GM21576 (cell line): Measurements from ENCODE around the gene FBXL17.

Experiments used
- ATAC-seq: cut with Tn5 transposase; IDR thresholded peaks from one replicate; pipeline ENCODE4 v1.9.1; 2021; ENCODE audit warnings: mild to moderate bottlenecking, moderate library complexity; ENCODE audit not compliant: unreplicated experiment

FBXL17 gene

DNA sequence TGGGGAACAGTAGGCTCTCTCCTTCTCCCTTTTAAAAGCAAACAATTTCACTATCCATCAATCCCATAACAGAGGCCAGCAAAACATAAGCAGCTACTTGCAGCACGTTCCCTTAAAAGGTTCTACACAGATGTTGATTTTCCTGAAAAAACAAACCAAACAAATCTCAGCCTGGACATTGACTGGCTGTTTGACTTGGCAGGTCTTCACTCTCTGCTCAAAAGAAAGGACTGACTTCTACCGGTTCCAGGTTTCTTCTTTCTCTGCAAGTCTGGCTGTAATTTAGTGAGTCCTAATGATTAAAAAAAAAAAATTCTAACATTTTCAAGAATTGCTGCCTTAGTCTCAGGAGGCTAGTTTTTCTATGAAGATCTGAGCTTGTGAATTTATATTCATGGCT, 508.0 kb downstream of the FBXL17 start:
- no peak for ATAC-seq

DNA sequence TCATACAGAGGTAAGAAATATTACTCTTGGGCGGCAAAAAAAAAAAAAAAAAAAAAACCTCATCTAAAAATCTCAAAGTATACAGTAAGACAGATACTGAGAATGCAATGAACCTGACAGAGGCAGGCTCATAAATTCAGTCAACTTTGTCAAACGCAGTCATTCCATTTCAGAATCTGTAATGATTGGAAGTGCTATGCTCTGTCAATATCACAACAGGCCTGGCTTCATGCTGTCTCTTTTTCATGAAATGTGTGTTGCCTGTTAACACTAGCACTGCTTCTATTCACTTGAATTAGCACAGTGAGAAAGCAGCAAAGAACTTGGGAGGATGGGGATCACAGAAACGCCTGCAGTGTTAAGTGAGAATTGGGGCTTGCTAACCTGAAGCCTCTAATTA, 510.9 kb downstream of the FBXL17 start:
- no peak for ATAC-seq

DNA sequence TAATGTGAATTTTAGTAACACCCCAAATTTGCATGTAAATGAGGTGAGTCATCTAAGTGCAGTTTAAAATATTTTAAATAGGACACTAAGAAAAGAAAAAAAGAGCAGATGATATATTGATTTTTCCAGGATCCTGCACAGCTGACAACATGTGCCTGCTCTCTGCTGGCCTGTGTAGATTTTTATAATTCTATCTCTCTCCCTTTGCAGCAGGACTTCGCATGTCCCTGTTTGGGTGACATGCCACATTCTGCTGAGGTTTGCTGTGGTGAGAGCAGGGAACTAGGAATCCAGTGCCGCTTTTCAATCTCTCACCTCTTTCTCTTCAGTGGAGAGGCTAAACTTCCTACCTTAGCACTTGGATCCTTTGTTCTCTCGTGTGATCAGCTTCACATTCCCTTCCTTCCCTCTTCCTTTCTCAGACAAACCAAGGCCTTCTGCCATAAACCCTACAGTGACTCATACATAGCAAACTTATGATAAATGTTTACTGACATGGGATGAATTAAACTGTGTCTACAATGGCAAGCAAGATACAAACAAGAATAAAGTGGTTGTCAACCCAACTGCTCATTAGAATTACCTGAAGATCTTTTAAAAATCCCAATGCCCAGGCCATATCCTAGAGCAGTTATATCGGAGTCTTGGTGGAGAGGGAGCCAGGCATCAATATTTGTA, 512.3 kb downstream of the FBXL17 start:
- ATAC-seq, result no peak

DNA sequence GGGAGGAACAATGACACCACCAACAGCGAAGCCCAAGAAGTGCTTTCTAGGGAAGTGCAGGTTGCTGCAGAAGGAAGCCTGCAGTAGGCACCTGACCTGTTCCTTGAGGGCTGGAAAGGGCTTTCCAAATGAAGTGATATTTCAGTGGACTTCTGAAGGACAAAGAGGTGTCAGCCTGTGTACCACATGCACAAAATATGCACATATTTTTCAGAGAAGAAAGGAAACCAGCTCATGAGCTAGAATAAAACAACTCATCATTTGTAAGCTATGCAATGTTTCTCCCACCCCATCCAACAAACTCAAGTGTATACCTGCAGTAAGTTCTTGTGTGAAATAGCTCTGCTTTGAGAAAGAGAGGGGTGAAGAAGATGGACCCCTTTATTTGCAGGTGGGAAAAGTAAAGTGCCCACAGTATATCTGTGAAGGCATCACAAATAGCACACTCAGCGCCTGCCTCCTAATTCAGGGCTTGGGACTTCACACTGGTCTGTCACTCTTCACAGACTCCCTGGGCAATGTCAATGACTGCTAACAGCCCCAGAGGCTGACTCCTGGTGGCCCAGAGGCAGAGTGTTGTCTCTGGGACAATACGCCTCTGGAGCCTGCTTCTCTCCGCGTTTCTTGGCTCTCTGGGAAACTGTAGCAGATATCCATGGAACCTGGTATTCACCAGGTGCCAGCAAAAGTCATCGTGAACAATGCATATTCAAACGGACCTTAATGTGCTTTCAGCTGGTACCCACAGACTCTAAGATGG, 513.1 kb downstream of the FBXL17 start:
- no peak for ATAC-seq

DNA sequence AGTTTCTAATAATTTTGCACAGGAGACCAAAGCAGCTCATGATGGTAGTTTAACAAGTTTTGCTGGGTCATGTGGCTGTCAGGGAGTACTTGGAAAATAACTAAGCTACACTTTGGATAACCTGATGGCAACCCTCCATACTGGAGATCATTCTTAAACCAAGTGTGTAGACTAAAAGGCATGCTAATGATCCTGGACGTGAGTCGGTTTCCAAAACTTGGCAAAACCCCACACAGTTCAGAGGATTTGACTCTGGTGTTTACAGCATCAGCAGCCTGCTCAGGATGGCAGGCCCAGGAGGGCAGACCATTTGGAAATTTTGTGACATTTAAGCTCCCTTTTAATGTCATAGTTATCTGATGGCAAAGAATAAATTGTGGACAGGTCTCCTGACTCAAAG, 514.6 kb downstream of the FBXL17 start:
- no peak for ATAC-seq

DNA sequence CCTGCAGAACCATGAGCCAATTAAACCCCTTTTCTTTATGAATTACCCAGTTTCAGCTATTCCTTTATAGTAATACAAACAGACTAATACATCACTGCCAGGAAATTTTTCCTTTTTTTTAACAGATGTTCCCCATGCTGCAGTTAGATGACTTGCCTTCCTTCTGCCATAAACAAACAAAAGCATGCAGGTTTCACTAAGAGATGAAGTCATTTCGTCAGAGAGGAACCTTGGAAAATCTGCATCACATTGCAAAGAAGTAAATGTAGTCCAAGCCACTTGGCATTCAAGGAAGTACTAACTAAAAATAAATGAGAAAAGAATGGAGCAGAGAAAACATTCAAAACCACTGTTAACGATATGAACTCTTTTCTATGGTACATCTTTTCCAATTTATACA, 517.1 kb downstream of the FBXL17 start:
- no peak for ATAC-seq

DNA sequence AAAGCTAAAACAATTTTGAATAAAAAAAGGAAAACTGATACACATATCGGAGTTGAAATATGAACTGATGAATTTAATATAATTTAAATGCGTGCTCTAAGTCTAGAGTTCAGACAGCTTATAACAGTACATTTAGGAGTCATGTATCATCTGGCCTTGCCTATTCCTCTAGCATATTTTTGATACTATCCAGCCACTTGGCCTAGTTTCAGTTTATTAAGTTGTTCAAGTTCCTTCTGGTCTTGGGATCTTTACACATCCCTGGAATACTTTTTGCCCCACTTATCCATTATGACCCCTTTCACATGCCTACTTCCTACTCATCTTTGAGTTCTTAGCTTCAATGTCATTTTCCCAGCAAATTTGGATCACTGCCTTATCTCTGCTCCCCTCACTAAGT, 518.8 kb downstream of the FBXL17 start:
- no peak for ATAC-seq

DNA sequence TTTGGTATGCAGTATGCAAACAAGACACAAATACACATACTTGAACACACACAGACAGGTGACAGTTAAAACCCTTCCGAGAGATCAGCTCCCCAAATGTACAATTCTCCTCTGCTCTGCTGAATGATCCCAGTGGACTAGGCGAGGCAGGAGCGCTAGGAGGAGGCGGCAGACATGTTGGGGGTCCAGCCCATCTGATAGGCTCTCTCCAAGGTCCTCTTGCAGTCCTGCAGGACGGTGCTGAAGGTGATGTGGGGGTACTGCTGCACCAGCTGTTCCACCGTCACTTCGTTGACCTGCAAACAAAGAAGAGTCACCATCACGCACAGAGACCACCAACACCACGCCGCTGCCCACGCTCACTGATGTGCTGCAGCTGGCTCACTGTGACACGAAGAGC, 520.3 kb downstream of the FBXL17 start:
- no peak for ATAC-seq

DNA sequence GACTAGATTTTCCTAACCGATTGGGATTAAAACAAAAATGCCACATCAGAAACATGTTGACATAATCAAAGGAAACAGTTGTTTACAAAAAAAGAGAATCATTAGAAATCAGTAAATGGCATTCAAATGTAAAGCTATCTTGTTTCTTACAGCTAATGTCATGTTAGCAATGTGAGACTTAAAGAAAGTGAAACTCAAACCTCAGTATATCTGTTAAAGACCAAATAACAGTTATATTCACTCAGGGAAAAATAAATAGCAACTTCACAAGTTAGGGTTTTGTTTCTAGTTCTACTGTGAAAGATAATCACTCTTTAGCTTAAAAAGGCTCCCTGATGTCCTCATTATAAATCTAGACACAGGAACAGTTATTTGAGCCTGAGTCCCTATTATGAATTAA, 521.9 kb downstream of the FBXL17 start:
- no peak for ATAC-seq

DNA sequence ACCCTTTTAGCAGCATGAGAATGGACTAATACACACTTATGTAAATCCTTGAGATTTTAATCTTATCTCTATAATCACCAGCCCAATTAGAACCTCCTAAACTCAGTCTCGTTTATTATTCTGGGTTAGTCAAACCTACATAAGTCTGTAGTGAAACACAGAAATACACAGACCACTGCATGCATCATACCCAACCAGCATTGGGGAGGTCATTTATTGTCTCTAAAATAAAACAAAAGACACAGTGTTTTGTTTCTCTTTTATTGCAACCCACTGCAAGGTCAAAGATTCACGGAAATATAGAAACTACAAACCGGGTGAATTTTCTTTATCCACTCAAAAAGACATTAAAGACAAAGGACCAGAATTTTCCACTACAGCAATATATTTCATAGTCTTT, 523.1 kb downstream of the FBXL17 start:
- no peak for ATAC-seq

DNA sequence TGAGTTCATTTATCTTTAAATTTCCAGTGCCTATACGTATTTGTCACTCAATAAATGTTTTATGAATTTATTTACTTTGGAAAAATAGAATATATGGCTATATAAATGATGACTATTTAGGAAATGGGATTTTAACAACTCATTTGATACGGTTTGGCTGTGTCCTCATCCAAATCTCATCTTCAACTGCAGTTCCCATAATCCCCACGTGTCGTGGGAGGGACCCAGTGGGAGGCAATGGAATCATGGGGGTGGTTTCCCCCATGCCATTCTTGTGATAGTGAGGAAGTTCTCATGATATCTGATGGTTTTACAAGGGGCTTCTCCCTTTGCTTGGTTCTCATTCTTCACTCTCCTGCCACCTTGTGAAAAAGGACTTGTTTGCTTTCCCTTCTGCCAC, 523.6 kb downstream of the FBXL17 start:
- ATAC-seq, result no peak

DNA sequence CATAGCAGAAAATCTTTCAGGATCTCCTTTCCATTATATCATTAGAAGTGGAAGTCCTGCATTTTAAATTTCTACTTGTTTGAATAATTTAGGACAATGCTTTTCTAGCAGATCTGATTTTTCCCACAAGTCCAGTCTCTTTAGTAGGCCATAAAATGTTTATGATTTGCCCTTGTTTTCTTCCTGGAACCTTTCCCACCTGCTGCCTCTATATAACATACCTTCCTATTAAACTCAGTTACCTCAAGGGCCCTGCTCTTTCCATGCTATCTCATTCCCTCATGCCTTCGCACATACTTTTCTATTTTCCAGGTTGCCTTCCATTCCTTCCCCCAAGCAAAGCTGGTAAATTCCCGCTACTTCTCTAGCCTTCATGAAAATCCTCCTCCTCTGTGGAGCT, 524.1 kb downstream of the FBXL17 start:
- no peak for ATAC-seq

DNA sequence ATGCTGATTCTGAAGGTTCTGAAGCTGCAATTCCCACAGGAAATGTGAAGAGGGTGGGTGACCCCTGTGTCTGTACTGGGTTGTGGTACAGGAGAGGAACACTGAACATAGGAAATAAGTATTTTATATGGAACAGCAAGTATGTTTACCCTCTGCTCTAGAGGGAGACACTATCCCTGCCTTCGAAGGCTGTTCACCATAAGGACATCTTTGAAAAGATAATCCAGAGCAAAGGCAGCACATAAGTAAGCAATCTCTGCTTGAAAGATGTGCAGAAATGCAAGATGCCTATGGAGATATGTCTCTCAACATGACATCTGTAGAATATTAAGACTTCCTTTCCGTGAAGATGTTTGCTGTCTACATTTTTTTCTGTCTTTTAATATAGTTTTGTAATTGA, 526.7 kb downstream of the FBXL17 start:
- ATAC-seq, result no peak

DNA sequence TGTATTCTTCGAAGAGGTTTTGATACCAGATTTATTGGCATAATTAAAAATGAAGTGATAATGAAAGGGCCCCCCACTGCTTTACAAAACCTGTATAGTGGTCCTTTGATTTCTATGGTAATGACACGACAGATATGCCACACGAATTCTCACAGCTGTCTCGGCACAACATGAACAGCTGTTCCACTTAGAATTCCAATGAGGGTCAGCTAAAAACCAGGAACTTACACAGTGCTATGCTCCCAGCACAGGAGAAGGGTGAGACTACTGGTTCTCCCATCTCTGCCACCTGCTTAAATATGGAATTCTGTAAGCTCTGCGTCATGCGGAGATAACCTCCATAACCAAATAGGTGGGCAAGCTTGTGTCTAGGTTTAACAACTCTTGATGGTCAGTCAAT, 528.2 kb downstream of the FBXL17 start:
- no peak for ATAC-seq

DNA sequence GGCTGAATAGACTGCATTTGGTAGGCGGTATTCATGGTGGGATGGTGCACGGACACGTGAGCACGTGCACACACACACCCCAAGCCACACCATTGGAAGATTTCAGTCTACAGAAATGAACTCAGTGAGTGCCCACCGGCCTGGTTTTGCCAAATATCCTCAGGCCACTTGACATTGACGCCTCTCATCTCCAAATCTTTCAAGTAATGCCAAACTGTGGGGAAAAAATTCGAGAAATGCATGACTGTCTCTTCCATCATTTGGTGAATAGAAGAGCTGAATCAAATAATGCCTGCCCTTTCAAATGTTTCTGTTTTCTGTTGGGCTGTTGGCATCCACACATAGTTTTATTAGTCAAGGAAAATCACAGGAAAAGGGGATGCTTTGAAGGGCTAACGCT, 528.9 kb downstream of the FBXL17 start:
- ATAC-seq, result no peak

DNA sequence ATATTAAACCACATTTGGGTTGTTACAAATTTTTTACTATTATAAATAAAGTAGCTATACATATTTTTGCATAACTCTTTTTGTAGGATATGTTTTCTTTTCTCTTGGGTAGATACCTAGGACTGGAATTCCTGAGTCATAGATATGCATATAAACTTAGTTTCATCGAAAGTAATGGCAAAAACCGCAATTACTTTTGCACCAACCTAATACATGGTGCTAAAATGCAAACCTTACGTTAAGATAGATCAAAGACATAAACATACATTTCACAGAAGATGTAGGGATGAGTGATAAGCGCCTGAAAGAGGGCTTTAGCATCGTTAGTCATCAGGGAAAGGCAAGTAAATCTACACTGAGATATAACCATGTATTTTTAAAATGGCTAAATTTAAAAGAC, 532.8 kb downstream of the FBXL17 start:
- ATAC-seq, result no peak

DNA sequence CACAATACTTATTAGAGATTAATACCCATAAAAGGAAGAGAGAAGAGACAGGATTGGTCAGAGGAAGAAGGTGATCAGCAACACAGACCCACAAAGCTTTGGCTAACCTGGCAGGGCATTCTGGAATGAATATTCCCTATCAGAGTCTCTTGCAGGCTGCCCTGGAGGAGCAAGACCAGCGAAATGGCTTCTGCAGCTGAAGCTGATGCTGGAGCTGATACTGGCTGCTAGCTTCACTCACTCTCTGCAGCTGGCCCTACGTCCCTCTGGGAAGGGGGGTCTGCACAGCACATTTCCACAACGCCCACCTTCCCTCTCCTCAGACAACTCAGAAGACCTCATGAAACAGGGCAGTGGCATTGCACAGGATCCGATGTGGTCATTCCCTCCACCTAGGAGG, 541.3 kb downstream of the FBXL17 start:
- no peak for ATAC-seq

DNA sequence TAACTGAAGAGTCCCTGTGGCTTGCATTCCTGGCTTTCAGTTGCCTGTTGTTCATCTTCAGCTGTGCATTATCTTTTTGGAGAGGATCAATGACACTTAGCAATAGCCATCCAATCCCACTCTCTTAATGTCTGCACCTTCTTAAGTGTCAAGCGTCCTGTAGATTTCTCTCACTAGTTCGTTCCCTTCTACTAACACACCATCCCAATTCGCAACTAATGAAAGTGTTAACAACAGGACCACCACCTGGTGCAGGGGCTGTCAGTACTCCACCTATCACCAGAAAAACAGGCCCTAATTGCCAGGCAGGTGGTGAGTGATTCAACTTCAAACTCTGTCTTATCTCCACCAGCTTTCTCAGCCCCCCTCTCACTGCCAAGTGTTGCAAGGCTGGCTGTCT, 541.7 kb downstream of the FBXL17 start:
- ATAC-seq, result no peak

DNA sequence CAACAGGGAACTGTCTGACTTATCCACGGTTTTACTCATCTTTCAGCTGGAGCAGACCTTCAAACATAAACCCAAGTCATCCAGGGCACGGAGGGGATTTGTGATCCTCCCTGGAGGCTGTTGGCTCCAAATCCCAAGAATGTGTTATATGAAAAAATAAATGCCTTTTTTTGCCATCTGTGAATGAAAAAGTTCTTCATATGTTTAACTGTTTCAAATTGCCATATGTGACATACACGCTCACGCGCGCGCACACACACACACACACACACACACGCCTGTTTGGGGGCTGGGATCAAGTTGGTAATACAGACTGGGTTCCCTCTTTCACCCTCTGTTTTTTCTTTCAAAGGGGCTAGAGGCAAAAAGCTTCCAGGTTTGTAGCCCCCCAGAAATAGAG, 546.8 kb downstream of the FBXL17 start:
- ATAC-seq, result no peak

DNA sequence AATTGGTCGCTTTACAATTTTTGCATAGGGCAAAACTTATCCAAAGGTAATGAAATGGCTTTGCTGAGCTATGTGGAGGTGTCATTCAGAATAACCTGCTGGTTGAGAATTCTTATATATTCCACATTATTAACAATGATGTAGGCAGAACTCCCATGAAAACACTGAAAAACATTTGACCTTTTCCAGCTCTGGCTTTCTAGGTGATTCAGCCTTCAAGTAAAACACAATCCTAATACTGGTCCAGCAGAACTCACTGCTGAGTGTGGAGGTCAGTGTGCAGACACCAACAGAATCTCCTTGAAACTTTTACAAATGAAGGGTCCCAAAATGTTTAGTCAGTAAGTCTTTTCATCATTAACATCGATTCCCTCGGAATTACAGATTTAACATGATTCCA, 549.2 kb downstream of the FBXL17 start:
- no peak for ATAC-seq

DNA sequence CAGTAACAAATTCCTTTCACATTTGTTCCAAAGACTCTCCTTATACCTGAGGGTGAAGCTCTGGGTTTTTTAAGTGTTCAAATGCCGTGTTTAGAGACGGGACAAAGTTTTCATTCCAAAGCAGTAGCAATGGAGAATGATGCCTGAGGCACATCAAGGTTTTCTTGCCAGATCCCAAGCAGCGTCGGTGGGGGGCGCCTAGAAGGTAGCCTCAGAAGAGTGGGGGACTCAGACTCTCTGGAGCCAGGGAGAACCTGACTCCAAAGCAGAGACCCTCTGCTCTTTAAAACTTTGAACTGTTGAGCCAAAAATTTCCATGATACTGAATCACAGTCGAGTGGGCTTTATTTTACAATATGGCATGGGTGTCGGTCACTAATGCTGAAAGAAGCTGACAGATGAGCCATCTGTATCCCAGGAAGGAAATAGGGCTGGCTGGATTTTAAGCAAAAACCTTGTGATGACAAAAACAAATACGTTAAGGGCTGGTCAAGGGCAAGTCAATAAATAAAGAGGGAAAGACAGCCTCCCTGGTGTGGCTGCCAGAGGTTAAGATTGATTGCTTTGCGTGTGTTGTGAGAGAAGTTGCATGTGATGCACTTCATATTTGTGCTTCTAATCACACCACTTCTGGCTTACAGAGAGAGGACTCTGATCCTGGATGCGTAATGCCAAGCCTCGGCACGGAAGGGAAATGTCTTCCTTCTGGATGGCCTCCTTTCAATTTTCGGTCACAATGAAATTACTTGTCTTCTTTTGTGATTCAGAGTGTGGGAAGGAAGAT, 550.1 kb downstream of the FBXL17 start:
- no peak for ATAC-seq

DNA sequence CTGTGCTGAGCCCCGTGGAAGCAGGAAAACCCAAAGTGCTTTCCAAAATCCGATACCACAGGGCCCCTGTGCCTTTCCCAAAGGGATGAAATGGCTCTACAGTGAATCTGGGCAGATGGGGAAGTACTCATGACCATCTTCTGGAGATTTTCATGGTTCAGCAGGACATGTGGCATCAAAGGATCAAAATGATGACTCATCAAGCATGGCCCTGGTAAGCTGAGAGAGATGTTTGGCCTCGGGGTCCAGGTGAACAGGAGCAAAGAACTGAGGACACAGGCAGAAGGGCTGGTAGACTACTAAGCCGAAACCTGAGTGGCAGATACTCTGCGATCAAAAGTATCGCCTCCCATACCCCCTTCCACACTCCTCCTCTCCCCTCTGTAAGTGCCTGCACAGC, 551.1 kb downstream of the FBXL17 start:
- no peak for ATAC-seq
